ENCODE measurements around the gene RPTOR.

- no peak for TF ChIP-seq CTCF (IDR thresholded peaks at IDR 0.05; ENCODE audit: low read depth, low read length)
- TF ChIP-seq EZH2phosphoT487 (IDR thresholded peaks at IDR 0.05; ENCODE audit: low read depth), result no peak
Measured at GRCh38 chr17:80520810-80521455, 23.7 kb upstream of the RPTOR start.
